ENCODE data around the gene PGC.

The PGC gene

GRCh38 chr6:41747256-41748101 is at the start of gene PGC:
TSS of gene PGC (minus strand) at chr6:41747397. CDS start at chr6:41747334, 63 bp downstream.
- DNase-seq (ENCODE audit: low read depth), result no peak

- DNase-seq (ENCODE audit: low read depth), result no peak
These were observed 49.3 kb upstream of the PGC start for GRCh38 chr6:41796474-41796873.

- DNase-seq (ENCODE audit: low read depth), result no peak
These were observed 44.8 kb upstream of the PGC start for GRCh38 chr6:41791984-41792383.

- no peak for DNase-seq (ENCODE audit: low read depth)
These were observed 44.1 kb upstream of the PGC start for GRCh38 chr6:41791305-41791704.

GRCh38 chr6:41790045-41790444 is 42.8 kb upstream of the PGC start:
- DNase-seq (ENCODE audit: low read depth), result no peak

GRCh38 chr6:41789390-41789724 is 42.2 kb upstream of the PGC start:
- no peak for DNase-seq (ENCODE audit: low read depth)

- DNase-seq (ENCODE audit: low read depth), result peak; percentile 91
These were observed 40.2 kb upstream of the PGC start, which contains the start of gene TOMM6 for GRCh38 chr6:41787219-41787917. TSS of gene TOMM6 (plus strand) at chr6:41787694. CDS start at chr6:41787698, 4 bp downstream.

- peak; percentile 85 for DNase-seq (ENCODE audit: low read depth)
These were observed 39.4 kb upstream of the PGC start for GRCh38 chr6:41786451-41787218.

- no peak for DNase-seq (ENCODE audit: low read depth)
These were observed 38.7 kb upstream of the PGC start for GRCh38 chr6:41785689-41786450.

- DNase-seq (ENCODE audit: low read depth), result no peak
These were observed 38.1 kb upstream of the PGC start for GRCh38 chr6:41785254-41785653.

GRCh38 chr6:41784581-41785171 is 37.5 kb upstream of the PGC start:
- DNase-seq (ENCODE audit: low read depth), result no peak

- no peak for DNase-seq (ENCODE audit: low read depth)
These were observed 36.0 kb upstream of the PGC start for GRCh38 chr6:41783106-41783780.

- DNase-seq (ENCODE audit: low read depth), result no peak
These were observed 34.2 kb upstream of the PGC start for GRCh38 chr6:41781366-41781730.

GRCh38 chr6:41780551-41781365 is 33.6 kb upstream of the PGC start, which contains the start of gene PRICKLE4:
TSS of gene PRICKLE4 (plus strand) at chr6:41780782. CDS start at chr6:41783474, 2,692 bp downstream.
- no peak for DNase-seq (ENCODE audit: low read depth)

GRCh38 chr6:41779788-41780550 is 32.8 kb upstream of the PGC start, which contains the start of gene FRS3:
TSS of gene FRS3 (minus strand) at chr6:41779900. CDS start at chr6:41776987, 2,913 bp downstream.
- peak; percentile 99 for DNase-seq (ENCODE audit: low read depth)

GRCh38 chr6:41779336-41779735 is 32.1 kb upstream of the PGC start:
- no peak for DNase-seq (ENCODE audit: low read depth)

- DNase-seq (ENCODE audit: low read depth), result no peak
These were observed 31.7 kb upstream of the PGC start for GRCh38 chr6:41778895-41779294.

- DNase-seq (ENCODE audit: low read depth), result no peak
These were observed 30.5 kb upstream of the PGC start for GRCh38 chr6:41777551-41778285.
